ENCODE results near the gene HSPG2. TPM values are rescaled to one million over a fixed set of nuclear protein-coding genes. Genes with fewer than 3 reads are reported as not detected.

The HSPG2 gene
- total RNA-seq, 1 donor from 2014 or later = 263 TPM

GRCh38 chr1:21843996-21844395, 93.1 kb downstream of the HSPG2 start:
- intact Hi-C loops (cut with DNase I) = no loop called here
- DNase-seq (no peak), ATAC-seq (ENCODE audit: poor library complexity) (no peak)

GRCh38 chr1:21843208-21843607, 93.9 kb downstream of the HSPG2 start:
- intact Hi-C loops (cut with DNase I) = no loop called here
- DNase-seq (peak; percentile 39), ATAC-seq (ENCODE audit: poor library complexity) (no peak)

GRCh38 chr1:21842606-21843162, 94.4 kb downstream of the HSPG2 start:
- ATAC-seq (ENCODE audit: poor library complexity) (no peak), DNase-seq (no peak)
- intact Hi-C loops (cut with DNase I) = no loop called here

GRCh38 chr1:21841852-21842466, 95.2 kb downstream of the HSPG2 start:
- peak; percentile 30 for DNase-seq
- intact Hi-C loops (cut with DNase I) = no loop called here

GRCh38 chr1:21840981-21841380, 96.1 kb downstream of the HSPG2 start:
- intact Hi-C loops (cut with DNase I) = no loop called here
- peak; percentile 36 for DNase-seq
- no peak for ATAC-seq (ENCODE audit: poor library complexity)

More at GRCh38 chr1:21841852-21842466, 95.2 kb downstream of the HSPG2 start:
- no peak for ATAC-seq (ENCODE audit: poor library complexity)

GRCh38 chr1:21839337-21840037, 97.6 kb downstream of the HSPG2 start:
- intact Hi-C loops (cut with DNase I) = no loop called here
- no peak for ATAC-seq (ENCODE audit: poor library complexity)
- peak; percentile 31 for DNase-seq

- intact Hi-C loops (cut with DNase I) = no loop called here
- peak; percentile 38 for DNase-seq
- ATAC-seq (ENCODE audit: poor library complexity) = no peak
These were observed 98.6 kb downstream of the HSPG2 start for GRCh38 chr1:21838359-21839157.

- DNase-seq = no peak
- intact Hi-C loops (cut with DNase I) = no loop called here
- ATAC-seq (ENCODE audit: poor library complexity) = no peak
These were observed 99.6 kb downstream of the HSPG2 start for GRCh38 chr1:21837476-21837875.

GRCh38 chr1:21836729-21837128, 100.4 kb downstream of the HSPG2 start:
- no peak for ATAC-seq (ENCODE audit: poor library complexity)
- intact Hi-C loops (cut with DNase I) = no loop called here
- DNase-seq = peak; percentile 43

- no peak for ATAC-seq (ENCODE audit: poor library complexity)
- no peak for DNase-seq
- intact Hi-C loops (cut with DNase I) = no loop called here
These were observed 101.1 kb downstream of the HSPG2 start for GRCh38 chr1:21836010-21836409.

- peak; percentile 30 for DNase-seq
- intact Hi-C loops (cut with DNase I) = no loop called here
- no peak for ATAC-seq (ENCODE audit: poor library complexity)
These were observed 102.4 kb downstream of the HSPG2 start for GRCh38 chr1:21834666-21835065.

GRCh38 chr1:21834094-21834493, 103.0 kb downstream of the HSPG2 start:
- intact Hi-C loops (cut with DNase I) = no loop called here
- ATAC-seq (ENCODE audit: poor library complexity) (no peak), DNase-seq (no peak)

- no peak for ATAC-seq (ENCODE audit: poor library complexity)
- DNase-seq = peak; percentile 37
- intact Hi-C loops (cut with DNase I) = no loop called here
These were observed 103.6 kb downstream of the HSPG2 start for GRCh38 chr1:21833392-21833976.

GRCh38 chr1:21831454-21831970, 105.6 kb downstream of the HSPG2 start:
- ATAC-seq (ENCODE audit: poor library complexity) = no peak
- DNase-seq = no peak
- intact Hi-C loops (cut with DNase I) = no loop called here

- intact Hi-C loops (cut with DNase I) = no loop called here
- no peak for DNase-seq
- ATAC-seq (ENCODE audit: poor library complexity) = peak; percentile 3
These were observed 106.2 kb downstream of the HSPG2 start for GRCh38 chr1:21830792-21831453.

- DNase-seq = peak; percentile 30
- intact Hi-C loops (cut with DNase I) = no loop called here
- ATAC-seq (ENCODE audit: poor library complexity) = no peak
These were observed 107.8 kb downstream of the HSPG2 start for GRCh38 chr1:21829294-21829693.

- ATAC-seq (ENCODE audit: poor library complexity) (no peak), DNase-seq (peak; percentile 37)
- intact Hi-C loops (cut with DNase I) = no loop called here
These were observed 108.5 kb downstream of the HSPG2 start for GRCh38 chr1:21828506-21829210.

- ATAC-seq (ENCODE audit: poor library complexity) (no peak), DNase-seq (peak; percentile 39)
- intact Hi-C loops (cut with DNase I) = no loop called here
These were observed 109.0 kb downstream of the HSPG2 start for GRCh38 chr1:21828075-21828474.
